ENCODE results near the gene EHD2. TPM values are rescaled to one million over a fixed set of nuclear protein-coding genes. Genes with fewer than 3 reads are reported as not detected.
"Not testable (repeated sequence)": the region's sequence is repeated elsewhere in the genome, so short reads cannot be mapped to it uniquely, and the experiment has no call there.

Gene EHD2, protein sequence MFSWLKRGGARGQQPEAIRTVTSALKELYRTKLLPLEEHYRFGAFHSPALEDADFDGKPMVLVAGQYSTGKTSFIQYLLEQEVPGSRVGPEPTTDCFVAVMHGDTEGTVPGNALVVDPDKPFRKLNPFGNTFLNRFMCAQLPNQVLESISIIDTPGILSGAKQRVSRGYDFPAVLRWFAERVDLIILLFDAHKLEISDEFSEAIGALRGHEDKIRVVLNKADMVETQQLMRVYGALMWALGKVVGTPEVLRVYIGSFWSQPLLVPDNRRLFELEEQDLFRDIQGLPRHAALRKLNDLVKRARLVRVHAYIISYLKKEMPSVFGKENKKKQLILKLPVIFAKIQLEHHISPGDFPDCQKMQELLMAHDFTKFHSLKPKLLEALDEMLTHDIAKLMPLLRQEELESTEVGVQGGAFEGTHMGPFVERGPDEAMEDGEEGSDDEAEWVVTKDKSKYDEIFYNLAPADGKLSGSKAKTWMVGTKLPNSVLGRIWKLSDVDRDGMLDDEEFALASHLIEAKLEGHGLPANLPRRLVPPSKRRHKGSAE
- under 1 TPM in 1 of 2 experiments, not detected in 1; 0.34 TPM for total RNA-seq

DNA sequence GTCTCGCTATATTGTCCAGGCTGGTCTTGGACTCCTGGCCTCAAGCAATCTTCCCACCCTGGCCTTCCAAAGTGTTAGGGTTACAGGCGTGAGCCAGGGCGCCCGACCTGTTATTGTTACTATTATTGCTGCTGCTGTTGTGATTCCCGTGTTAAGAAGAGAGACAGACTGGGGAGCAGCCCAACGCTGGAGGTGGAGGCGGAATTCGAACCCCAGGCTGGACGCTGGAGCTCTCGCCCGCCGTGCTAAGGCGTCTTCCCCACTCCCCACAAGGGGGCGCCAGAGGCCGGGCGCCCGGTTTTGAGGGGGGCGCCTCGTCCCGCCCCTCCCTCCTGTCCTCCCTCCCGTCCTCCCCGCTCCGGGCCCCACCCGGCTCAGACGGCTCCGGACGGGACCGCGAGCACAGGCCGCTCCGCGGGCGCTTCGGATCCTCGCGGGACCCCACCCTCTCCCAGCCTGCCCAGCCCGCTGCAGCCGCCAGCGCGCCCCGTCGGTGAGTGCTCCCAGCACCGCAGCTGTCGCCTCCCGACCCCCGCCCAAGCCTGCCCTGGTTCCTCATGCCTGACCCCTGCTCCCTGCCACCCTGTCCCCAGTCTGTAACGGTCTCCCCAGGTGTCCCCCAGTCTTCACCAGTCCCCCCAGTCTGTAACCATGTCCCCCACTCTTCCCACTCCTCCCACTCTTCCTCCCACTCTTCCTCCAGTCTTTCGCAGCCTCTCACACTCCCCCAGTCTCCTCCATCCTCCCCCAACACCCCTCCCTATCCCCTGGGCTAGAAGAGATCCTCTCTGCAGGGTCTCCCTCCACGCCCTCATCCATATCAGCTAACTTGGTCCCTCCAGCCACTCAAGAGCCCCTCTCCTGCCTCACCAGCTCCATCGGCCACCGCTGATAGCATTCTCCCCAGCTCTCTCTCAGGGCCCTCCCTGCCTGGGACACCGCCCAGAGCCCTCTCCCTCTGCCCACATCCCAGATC is at the start of gene EHD2:
EHD2 (plus strand) TSS at position 377 of the 976 bp plus-strand sequence. CDS start 3,191 bp downstream, outside the sequence.
- H3K9me3 Mint-ChIP-seq (ENCODE audit: insufficient read depth), result no peaks in the 10 kb centered on the region
- H3K27ac Mint-ChIP-seq, result no peak within 1 kb of the TSS
- DNase-seq (peak; percentile 52), ATAC-seq (peak; percentile 75)
- ChIA-PET POLR2A (interaction anchor here (1.0 to 1.2 kb wide), 2 partner anchors 30 to 32 kb away, joined by 3 read pairs; partner anchors contain the start of gene NOP53), CTCF (interaction anchor here (0.6 to 6.4 kb wide), 36 partner anchors 10 to 425 kb away, joined by 3 to 64 read pairs (median 4); partner anchors contain the start of genes DHX34 and NOP53)
- no peak within 1 kb of the TSS for H3K4me3 Mint-ChIP-seq
- H3K4me1 Mint-ChIP-seq (ENCODE audit: low read depth), result peaks cover 2% of the 10 kb centered on the region
- peaks cover 28% of the 10 kb centered on the region for H3K27me3 Mint-ChIP-seq (ENCODE audit: low read depth)
- H3K36me3 Mint-ChIP-seq (ENCODE audit: low read depth), result no peaks in the 10 kb centered on the region

DNA sequence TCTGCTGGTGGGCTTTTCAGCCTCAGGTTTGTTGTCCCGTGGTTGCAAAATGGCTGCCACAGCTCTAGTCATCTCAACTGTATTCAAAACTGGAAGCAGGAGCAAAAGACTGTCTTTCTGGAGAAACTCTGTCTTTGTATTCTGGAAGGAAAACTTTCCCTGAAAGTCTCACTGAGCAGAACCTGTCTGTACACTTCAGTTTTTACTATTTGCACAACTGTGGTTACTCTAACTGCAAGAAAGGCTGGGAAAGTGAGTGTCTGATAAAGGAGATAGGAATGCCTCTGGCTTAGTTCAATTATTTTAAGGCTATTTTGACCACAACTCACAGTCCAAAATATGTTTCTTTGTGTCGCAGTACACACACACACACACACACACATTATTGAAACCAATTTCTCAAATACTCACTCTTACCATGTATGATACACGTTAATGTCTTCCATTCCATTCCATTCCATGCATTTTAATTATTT is 49.7 kb upstream of the EHD2 start:
- no peak overlapping the region for H3K27ac Mint-ChIP-seq
- H3K27me3 Mint-ChIP-seq (ENCODE audit: low read depth), result no peaks in the 10 kb centered on the region
- H3K36me3 Mint-ChIP-seq (ENCODE audit: low read depth), result no peaks in the 10 kb centered on the region
- no peaks in the 10 kb centered on the region for H3K4me1 Mint-ChIP-seq (ENCODE audit: low read depth)
- no peaks in the 10 kb centered on the region for H3K9me3 Mint-ChIP-seq (ENCODE audit: insufficient read depth)
- ATAC-seq (no peak), DNase-seq (no peak)
- ChIA-PET CTCF (no interaction called here), POLR2A (no interaction called here)
- no peak overlapping the region for H3K4me3 Mint-ChIP-seq

DNA sequence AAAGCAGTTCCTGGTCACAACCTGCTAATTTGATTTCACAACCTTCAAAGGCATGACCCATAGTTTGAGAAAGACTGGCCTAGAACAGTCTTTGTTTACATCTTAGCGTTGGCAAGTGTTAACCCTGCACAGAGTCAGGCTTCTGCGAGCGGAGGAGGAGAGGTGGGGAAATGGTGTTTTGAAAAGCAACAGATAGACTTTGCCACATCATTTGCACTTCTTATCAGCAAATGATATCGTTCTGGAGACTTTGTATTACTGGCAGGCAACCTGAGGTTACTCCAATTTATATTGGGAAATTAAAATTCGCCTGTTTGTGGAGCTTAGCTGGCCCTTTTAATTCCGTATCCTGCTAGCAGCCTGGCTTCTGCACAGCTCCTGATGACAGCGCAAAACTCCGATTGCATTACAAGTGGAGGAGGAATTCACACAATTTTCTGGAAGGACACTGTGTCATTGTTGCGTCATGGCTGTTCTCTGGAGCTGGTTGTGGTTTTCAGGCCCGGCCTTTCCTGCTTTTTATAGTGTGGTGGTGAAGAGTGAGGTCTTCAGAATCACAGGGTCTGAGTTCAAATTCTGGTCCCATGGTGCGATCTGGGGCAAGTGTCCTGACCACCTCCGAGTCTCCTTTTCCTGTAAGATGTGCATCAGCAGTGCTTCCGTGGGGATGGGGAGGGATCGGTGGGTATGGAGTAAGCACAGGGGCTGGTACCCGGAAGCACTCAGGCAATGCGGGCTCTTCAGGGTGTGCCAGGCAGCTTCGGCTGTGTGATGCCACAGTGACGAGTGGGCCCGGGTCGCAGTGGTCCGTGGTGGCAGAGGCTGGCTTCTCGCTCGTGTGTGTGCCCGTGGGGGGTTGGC is 49.1 kb upstream of the EHD2 start:
- ATAC-seq, result no peak
- Mint-ChIP-seq H3K27me3 (ENCODE audit: low read depth) (no peaks in the 10 kb centered on the region), H3K9me3 (ENCODE audit: insufficient read depth) (no peaks in the 10 kb centered on the region), H3K4me1 (ENCODE audit: low read depth) (no peaks in the 10 kb centered on the region), H3K4me3 (no peak overlapping the region), H3K27ac (no peak overlapping the region), H3K36me3 (ENCODE audit: low read depth) (no peaks in the 10 kb centered on the region)
- ChIA-PET CTCF (no interaction called here), POLR2A (no interaction called here)
- DNase-seq, result no peak

DNA sequence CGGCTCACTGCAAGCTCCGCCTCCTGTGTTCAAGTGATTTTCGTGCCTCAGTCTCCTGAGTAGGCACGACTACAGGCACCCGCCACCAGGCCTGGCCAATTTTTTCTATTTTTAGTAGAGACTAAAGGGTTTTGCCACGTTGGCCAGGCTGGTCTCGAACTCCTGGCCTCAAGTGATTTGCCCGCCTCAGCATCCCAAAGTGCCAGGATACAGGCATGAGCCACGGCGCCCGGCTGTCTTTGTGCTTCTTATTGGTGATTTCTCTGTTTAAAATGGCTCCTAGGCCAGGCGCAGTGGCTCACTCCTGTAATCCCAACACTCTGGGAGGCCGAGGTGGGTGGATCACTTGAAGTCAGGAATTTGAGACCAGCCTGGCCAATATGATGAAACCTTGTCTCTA is 44.7 kb upstream of the EHD2 start:
- H3K4me3 Mint-ChIP-seq; POLR2A ChIA-PET; ATAC-seq; H3K27me3 Mint-ChIP-seq (ENCODE audit: low read depth); H3K36me3 Mint-ChIP-seq (ENCODE audit: low read depth); H3K9me3 Mint-ChIP-seq (ENCODE audit: insufficient read depth); H3K4me1 Mint-ChIP-seq (ENCODE audit: low read depth); CTCF ChIA-PET; H3K27ac Mint-ChIP-seq; DNase-seq: not testable (repeated sequence)

DNA sequence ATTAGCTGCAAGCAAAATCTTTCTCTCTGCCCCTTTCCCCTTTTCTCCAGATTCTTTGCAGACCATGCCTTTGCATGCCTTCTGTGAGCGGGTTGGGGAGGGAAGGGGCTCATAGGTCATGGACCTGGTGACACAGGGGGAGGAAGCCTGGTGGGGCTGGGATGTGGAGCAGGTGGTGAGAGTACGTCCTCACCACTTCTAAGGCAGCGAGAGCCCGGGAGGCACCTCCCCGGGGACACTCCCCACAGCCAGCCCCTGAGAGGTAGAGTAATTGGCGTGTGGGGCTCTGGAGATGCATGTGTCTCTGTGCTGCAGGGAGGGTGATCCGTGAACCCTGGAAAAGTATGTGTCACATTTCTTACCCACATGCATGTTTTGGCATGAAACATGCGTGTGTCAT is 42.5 kb upstream of the EHD2 start:
- DNase-seq, result no peak
- no peak for ATAC-seq
- Mint-ChIP-seq H3K36me3 (ENCODE audit: low read depth) (peaks cover 10% of the 10 kb centered on the region), H3K4me1 (ENCODE audit: low read depth) (no peaks in the 10 kb centered on the region), H3K4me3 (no peak overlapping the region), H3K27me3 (ENCODE audit: low read depth) (no peaks in the 10 kb centered on the region), H3K9me3 (ENCODE audit: insufficient read depth) (no peaks in the 10 kb centered on the region), H3K27ac (no peak overlapping the region)
- ChIA-PET POLR2A (interaction anchor here (0.6 kb wide), 1 partner anchor 74 kb away, joined by 3 read pairs; no protein-coding TSS in a partner anchor), CTCF (no interaction called here)

DNA sequence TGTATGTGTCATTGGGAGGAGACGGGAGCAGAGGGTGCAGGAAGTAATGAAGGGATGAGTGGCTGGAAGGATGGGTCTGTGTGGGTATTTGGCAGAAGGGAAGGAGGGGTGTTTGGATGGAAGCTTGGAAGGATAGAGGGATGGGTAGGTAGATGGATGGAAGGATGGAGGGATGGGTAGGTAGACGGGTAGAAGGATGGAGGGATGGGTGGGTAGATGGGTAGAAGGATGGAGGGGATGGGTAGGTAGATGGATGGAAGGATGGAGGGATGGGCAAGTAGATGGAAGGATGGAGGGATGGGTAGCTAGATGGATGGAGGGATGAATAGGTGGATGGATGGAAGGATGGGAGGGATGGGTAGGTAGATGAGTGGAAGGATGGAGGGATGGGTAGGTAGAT is 41.7 kb upstream of the EHD2 start:
- Mint-ChIP-seq H3K27me3 (ENCODE audit: low read depth) (no peaks in the 10 kb centered on the region), H3K36me3 (ENCODE audit: low read depth) (peaks cover 10% of the 10 kb centered on the region), H3K4me3 (no peak overlapping the region), H3K4me1 (ENCODE audit: low read depth) (no peaks in the 10 kb centered on the region), H3K9me3 (ENCODE audit: insufficient read depth) (no peaks in the 10 kb centered on the region), H3K27ac (no peak overlapping the region)
- ChIA-PET CTCF (interaction anchor here (0.8 kb wide), 1 partner anchor 235 kb away, joined by 4 read pairs; no protein-coding TSS in a partner anchor), POLR2A (interaction anchor here (0.6 kb wide), 1 partner anchor 73 kb away, joined by 3 read pairs; no protein-coding TSS in a partner anchor)
- DNase-seq (no peak), ATAC-seq (no peak)

DNA sequence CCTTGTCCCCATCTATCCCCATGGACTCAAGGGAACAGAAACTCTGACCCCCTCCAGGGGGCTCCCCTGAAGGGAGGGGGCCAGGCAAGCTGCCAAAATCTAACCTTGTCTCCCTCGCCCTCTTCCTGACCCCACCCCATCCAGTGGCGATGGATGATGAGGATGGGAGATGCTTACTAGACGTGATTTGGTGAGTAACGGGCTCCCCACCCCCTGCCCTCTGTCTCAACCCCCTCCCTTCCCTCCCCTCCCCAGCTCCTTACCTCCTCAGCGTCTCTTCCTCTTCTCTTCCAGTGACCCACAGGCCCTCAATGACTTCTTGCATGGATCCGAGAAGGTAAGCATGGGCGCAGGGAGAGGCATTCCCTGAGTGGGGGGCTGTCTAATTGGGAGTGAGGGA is 39.8 kb upstream of the EHD2 start:
- Mint-ChIP-seq H3K27ac (peak overlapping the region; percentile 22), H3K9me3 (ENCODE audit: insufficient read depth) (no peaks in the 10 kb centered on the region), H3K4me3 (no peak overlapping the region), H3K36me3 (ENCODE audit: low read depth) (peaks cover 15% of the 10 kb centered on the region), H3K4me1 (ENCODE audit: low read depth) (no peaks in the 10 kb centered on the region), H3K27me3 (ENCODE audit: low read depth) (no peaks in the 10 kb centered on the region)
- DNase-seq (no peak), ATAC-seq (no peak)
- POLR2A ChIA-PET, result no interaction called here
- CTCF ChIA-PET, result no interaction called here

DNA sequence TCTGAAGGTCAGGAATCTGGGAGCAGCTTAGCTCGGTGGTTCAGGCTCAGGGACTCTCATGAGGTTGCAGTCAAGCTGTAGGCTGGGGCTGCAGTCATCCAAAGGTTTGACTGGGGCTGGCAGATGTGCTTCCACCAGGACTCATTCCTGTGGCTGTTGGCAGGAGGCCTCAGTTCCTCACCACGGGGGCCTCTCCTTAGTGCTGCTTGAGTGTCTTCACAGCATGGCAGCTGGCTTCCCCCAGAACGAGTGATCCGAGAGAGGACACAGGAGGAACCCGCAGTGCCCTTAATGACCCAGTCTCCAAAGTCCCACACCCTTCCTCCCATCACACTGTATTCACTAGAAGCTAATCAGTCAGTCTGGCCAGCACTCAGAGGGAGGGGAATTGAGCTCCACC is 38.7 kb upstream of the EHD2 start:
- CTCF ChIA-PET, result no interaction called here
- H3K27ac Mint-ChIP-seq, result no peak overlapping the region
- H3K4me1 Mint-ChIP-seq (ENCODE audit: low read depth), result no peaks in the 10 kb centered on the region
- POLR2A ChIA-PET, result no interaction called here
- H3K9me3 Mint-ChIP-seq (ENCODE audit: insufficient read depth), result no peaks in the 10 kb centered on the region
- ATAC-seq (no peak), DNase-seq (no peak)
- no peaks in the 10 kb centered on the region for H3K27me3 Mint-ChIP-seq (ENCODE audit: low read depth)
- peaks cover 16% of the 10 kb centered on the region for H3K36me3 Mint-ChIP-seq (ENCODE audit: low read depth)
- H3K4me3 Mint-ChIP-seq, result no peak overlapping the region

DNA sequence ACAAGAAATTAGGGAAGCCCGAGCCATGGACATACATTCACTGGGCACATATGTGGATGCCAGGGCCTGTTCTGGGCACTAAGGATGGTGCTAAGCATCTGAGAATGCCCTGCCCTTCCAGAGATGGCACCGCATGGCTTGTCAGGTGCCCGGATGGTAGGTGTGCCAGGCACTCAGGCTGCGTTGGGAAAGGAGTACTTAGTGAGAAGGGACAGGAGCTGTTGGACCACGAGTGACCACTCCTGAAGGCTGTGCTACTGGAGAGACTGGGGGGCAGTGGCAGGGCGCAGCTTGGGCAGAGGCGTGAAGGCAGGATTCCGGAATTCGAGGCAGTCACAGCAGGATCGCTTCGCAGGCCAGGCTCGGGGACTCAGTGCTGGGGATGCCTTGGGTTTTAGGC is 38.0 kb upstream of the EHD2 start:
- Mint-ChIP-seq H3K9me3 (ENCODE audit: insufficient read depth) (no peaks in the 10 kb centered on the region), H3K36me3 (ENCODE audit: low read depth) (peaks cover 14% of the 10 kb centered on the region)
- CTCF ChIA-PET, result no interaction called here

DNA sequence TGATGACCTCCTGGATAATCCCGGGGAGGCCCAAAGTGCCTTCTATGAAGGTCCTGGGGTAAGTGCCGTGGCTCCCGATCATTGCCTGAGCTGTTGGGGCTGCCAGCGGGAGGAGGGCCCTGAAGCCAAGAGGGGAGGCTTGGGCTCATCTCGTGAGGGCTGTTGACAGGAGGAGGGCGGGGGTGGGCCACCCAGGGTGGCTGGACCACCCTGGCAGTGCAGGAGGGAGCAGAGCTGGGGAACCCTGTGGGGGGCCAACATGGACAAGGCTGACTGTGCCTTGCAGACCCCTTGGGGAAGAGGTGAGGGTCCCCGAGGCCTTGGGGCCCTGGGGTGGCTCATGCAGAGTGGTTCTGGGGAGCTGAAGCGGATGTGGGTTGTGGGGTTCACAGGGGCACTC is 37.4 kb upstream of the EHD2 start:
- Mint-ChIP-seq H3K27ac (no peak overlapping the region), H3K9me3 (ENCODE audit: insufficient read depth) (no peaks in the 10 kb centered on the region), H3K27me3 (ENCODE audit: low read depth) (no peaks in the 10 kb centered on the region), H3K4me1 (ENCODE audit: low read depth) (no peaks in the 10 kb centered on the region), H3K36me3 (ENCODE audit: low read depth) (peaks cover 11% of the 10 kb centered on the region), H3K4me3 (no peak overlapping the region)
- ChIA-PET POLR2A (no interaction called here), CTCF (no interaction called here)
- ATAC-seq, result no peak
- DNase-seq, result no peak

More for the DNA sequence above, 38.0 kb upstream of the EHD2 start:
- no peak overlapping the region for H3K27ac Mint-ChIP-seq
- POLR2A ChIA-PET, result no interaction called here
- no peak for ATAC-seq
- no peaks in the 10 kb centered on the region for H3K27me3 Mint-ChIP-seq (ENCODE audit: low read depth)
- H3K4me3 Mint-ChIP-seq, result no peak overlapping the region
- H3K4me1 Mint-ChIP-seq (ENCODE audit: low read depth), result no peaks in the 10 kb centered on the region
- DNase-seq, result no peak

DNA sequence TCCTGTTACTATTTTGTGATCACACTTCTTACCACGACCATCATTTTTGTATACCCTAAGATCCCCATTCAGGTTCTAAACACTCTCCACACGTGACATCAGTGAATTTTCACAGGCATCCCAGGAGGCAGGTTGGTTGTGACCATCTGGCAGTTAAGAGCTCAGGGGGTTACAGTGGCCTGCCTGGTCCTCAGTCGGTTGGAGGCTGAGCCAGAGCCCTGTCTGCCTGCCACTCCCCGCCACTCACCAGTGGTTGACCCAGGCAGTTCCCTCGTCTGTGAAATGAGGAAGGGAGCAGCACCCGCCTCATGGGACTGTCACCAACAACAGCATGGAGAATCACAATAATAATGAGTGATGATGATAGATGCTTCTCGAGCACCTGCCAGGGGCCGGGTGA is 36.4 kb upstream of the EHD2 start:
- ChIA-PET POLR2A (no interaction called here), CTCF (no interaction called here)
- H3K4me3 Mint-ChIP-seq, result no peak overlapping the region
- H3K27ac Mint-ChIP-seq, result no peak overlapping the region
- no peaks in the 10 kb centered on the region for H3K9me3 Mint-ChIP-seq (ENCODE audit: insufficient read depth)
- H3K4me1 Mint-ChIP-seq (ENCODE audit: low read depth), result no peaks in the 10 kb centered on the region
- DNase-seq, result no peak
- H3K36me3 Mint-ChIP-seq (ENCODE audit: low read depth), result peaks cover 14% of the 10 kb centered on the region
- ATAC-seq, result no peak
- no peaks in the 10 kb centered on the region for H3K27me3 Mint-ChIP-seq (ENCODE audit: low read depth)

Measured in activated CD8-positive, alpha-beta T cell treated with anti-CD3 and anti-CD28 coated beads, Interleukin-2, amount 10 ng/mL, durations not matched to agents 7 days and 5 days (primary cell).